Stimulated activated CD4-positive, alpha-beta T cell treated with anti-CD3 and anti-CD28 coated beads, Interleukin-2, amount 100 ng/mL, for 48 hours (primary cell): ENCODE data around the gene NLRP11.

Experiments
- DNase-seq, 2 donors: peaks; one replicate each; pipeline ENCODE4 v3.0.0-alpha.2; 2020

NLRP11 gene

GRCh38 chr19:55831846-55832245, at the start of gene NLRP11:
NLRP11 (minus strand) TSS chr19:55831999; CDS start chr19:55818174, 13,825 bp downstream.
- no peak for DNase-seq

- no peak for DNase-seq
Observed at GRCh38 chr19:55877211-55877610, 45.4 kb upstream of the NLRP11 start.

GRCh38 chr19:55870736-55871135, 38.9 kb upstream of the NLRP11 start:
- DNase-seq: no peak

- no peak for DNase-seq
Observed at GRCh38 chr19:55867101-55867500, 35.3 kb upstream of the NLRP11 start.

GRCh38 chr19:55866521-55866920, 34.7 kb upstream of the NLRP11 start:
- no peak for DNase-seq

- no peak for DNase-seq
Observed at GRCh38 chr19:55858969-55859368, 27.2 kb upstream of the NLRP11 start.

GRCh38 chr19:55858401-55858800, 26.6 kb upstream of the NLRP11 start:
- DNase-seq: no peak

- no peak for DNase-seq
Observed at GRCh38 chr19:55857974-55858373, 26.2 kb upstream of the NLRP11 start.

GRCh38 chr19:55857149-55857548, 25.4 kb upstream of the NLRP11 start:
- DNase-seq: no peak

GRCh38 chr19:55855160-55855559, 23.4 kb upstream of the NLRP11 start:
- DNase-seq: no peak

- no peak for DNase-seq
Observed at GRCh38 chr19:55838906-55839305, 7.1 kb upstream of the NLRP11 start.

GRCh38 chr19:55838251-55838650, 6.5 kb upstream of the NLRP11 start:
- DNase-seq: no peak

GRCh38 chr19:55836340-55836739, 4.5 kb upstream of the NLRP11 start, which contains the start of gene NLRP4:
NLRP4 (plus strand) TSS chr19:55836540; CDS start chr19:55852081, 15,541 bp downstream.
- no peak for DNase-seq

- DNase-seq: no peak
Observed at GRCh38 chr19:55832676-55833075, 877 bp upstream of the NLRP11 start.

- no peak for DNase-seq
Observed at GRCh38 chr19:55830656-55831055, 1.1 kb downstream of the NLRP11 start.

GRCh38 chr19:55820037-55820436, 11.8 kb downstream of the NLRP11 start:
- DNase-seq: no peak

- DNase-seq: no peak
Observed at GRCh38 chr19:55813906-55814305, 17.9 kb downstream of the NLRP11 start.

GRCh38 chr19:55812449-55812848, 19.4 kb downstream of the NLRP11 start:
- no peak for DNase-seq

- DNase-seq: no peak
Observed at GRCh38 chr19:55811340-55811739, 20.5 kb downstream of the NLRP11 start.

GRCh38 chr19:55809381-55810058, 22.3 kb downstream of the NLRP11 start:
- DNase-seq: peak; percentile 19 to 23

- no peak for DNase-seq
Observed at GRCh38 chr19:55802281-55802680, 29.5 kb downstream of the NLRP11 start.

GRCh38 chr19:55801416-55801815, 30.4 kb downstream of the NLRP11 start:
- DNase-seq: no peak

- no peak for DNase-seq
Observed at GRCh38 chr19:55795021-55795420, 36.8 kb downstream of the NLRP11 start.

- no peak for DNase-seq
Observed at GRCh38 chr19:55781112-55781511, 50.7 kb downstream of the NLRP11 start.

GRCh38 chr19:55778331-55778730, 53.5 kb downstream of the NLRP11 start:
- DNase-seq: no peak
